ENCODE data around the gene MYO7A.
A peak's percentile ranks its signal among the peaks of the same experiment; 100 is the strongest.

The MYO7A gene

GRCh38 chr11:77127920-77128691 lies at the start of gene MYO7A:
MYO7A (plus strand) TSS chr11:77128246; CDS start chr11:77130635, 2,389 bp downstream.
- DNase-seq (ENCODE audit: low read depth) = no peak

DNA sequence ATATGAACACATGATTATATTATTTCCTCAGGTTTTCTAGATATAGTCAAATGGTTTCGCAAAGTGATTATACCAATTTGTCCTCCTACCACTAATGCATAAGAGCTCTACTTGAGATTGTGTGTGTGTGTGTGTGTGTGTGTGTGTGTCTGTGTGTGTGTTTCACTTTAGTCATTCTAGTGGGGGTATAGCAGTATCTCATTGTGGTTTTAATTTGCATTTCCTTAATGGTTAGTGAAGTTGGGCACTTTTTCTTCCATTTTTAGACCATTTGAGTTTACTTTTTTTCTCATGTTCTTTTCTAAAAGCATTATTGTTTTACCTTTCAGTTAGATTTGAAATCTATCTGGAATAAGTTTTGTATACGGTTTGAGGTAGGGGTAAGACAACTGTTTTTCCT lies 48.4 kb upstream of the MYO7A start:
- no peak for DNase-seq (ENCODE audit: low read depth)

- DNase-seq (ENCODE audit: low read depth) = no peak
These were observed 47.3 kb upstream of the MYO7A start for GRCh38 chr11:77080643-77081210.

- DNase-seq (ENCODE audit: low read depth) = no peak
These were observed 46.6 kb upstream of the MYO7A start for GRCh38 chr11:77081381-77081851.

GRCh38 chr11:77081976-77082836 lies 45.8 kb upstream of the MYO7A start:
- DNase-seq (ENCODE audit: low read depth) = no peak

GRCh38 chr11:77082838-77083565 lies 45.0 kb upstream of the MYO7A start:
- no peak for DNase-seq (ENCODE audit: low read depth)

- no peak for DNase-seq (ENCODE audit: low read depth)
These were observed 44.3 kb upstream of the MYO7A start for GRCh38 chr11:77083566-77084245.

DNA sequence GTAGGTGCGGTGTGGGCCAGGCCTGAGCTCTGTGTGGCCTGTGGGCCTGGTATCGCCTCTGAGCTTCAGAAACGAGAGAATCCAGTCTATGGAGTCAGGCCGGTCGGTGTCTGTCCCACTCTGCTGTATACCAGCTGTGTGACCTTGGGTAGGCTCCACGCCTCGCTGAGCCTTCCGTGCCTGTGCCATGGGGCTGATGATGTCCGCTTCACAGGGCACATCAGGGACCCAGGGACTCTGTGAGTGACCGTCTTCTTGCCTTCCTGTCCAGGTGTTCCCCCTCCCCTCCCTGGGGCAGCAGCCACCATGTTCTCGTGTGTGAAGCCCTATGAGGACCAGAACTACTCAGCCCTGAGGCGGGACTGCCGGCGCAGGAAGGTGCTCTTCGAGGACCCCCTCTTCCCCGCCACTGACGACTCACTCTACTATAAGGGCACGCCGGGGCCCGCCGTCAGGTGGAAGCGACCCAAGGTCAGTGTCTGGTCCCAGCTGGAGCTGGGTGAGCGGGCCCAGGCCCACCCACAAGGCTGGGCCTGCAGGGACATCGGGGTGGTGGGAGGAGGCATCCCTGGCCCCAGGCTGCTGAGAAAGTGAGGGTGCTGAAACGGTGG lies 43.4 kb upstream of the MYO7A start:
- DNase-seq (ENCODE audit: low read depth) = no peak

DNA sequence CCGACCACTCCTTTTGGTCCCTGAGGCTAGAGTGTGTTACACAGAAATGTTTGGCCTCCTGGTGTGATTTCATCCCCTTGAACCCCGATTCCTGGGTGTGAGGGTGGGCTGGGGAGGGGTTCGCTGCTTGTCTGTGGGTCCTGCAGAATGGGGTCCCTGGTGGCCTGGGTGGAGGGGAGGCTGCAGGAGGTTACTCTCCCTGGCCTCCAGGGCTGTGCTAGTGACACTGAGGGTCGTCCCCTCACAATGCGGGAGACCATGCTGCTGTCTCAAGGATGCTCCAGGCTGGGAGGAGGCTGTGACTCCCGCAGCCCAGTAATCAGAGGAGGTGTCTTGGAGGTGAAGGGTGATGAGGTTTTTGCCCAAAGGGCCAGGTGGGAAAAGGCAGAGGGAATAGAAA lies 42.4 kb upstream of the MYO7A start:
- DNase-seq (ENCODE audit: low read depth) = no peak

DNA sequence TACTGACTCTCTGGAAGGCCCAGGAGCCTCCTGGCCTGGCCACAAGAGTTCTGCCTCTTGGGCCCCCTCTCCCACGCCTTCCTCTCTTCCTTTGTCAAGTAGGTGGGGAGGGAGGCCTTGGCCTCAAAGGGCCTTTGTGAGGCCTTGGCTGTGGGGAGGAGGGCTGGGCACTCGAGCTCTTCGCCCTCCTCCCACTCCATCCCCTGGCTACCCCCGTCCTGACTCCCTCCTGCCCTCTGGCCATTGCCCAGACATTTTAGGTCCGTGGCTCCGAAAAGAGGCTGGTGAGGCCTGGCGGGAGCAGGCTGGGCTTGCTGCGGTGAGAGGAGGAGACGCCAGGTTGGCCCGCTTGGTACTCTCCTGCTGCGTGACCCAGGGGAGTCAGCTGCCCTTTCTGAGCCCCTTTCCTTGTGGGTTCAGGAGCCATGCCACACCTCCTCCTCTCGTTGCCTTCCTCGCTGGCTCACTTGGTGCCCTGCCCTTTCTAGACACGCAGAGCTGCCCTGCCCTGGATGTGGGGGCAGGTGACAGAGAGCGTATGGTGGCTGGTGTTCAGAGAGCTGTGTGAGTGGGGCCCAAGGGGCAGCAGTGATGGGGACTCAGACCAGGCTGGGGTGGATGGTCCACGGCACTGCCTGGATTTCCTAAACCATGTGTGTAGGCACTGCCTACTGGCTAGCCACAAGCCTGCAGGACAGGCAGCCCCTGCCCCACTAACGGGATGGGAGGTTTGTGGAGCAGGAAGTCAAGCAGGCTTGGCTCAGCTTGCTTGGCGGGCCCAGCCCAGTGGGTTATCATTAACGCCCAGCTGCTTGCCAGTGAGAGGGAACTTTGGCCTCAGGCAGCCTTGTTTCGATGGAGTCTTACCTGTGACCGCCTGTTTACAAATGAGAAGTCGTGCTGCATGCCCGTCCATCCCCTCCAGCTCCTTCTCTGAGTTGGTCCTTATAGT lies 41.2 kb upstream of the MYO7A start:
- DNase-seq (ENCODE audit: low read depth) = no peak

DNA sequence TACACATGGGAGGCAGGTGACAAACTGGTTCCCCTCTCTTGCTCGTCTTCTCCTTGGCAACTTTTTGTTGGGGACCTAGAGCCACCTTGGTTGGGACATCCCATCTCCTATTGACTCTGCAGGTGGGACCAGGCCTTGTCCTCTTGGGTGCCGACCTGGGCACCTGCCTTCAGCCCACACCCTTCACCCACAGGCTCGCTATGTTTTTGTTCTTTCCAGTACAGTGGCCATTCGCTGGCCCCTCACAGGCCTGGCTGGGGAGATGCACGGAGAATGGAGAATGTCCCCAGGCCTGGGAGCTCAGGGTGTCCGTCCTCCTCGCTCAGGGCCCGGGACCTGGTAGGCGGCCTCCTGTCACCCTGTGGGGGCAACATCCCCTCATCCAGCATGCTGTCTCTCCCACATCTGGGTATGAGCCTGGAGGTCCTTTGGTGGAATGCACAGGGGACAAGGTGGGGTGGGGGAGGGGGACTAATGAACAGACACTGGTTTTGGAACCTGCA lies 40.3 kb upstream of the MYO7A start:
- DNase-seq (ENCODE audit: low read depth) = no peak

GRCh38 chr11:77088236-77089003 lies 39.6 kb upstream of the MYO7A start:
- DNase-seq (ENCODE audit: low read depth) = no peak

GRCh38 chr11:77089004-77089545 lies 39.0 kb upstream of the MYO7A start:
- DNase-seq (ENCODE audit: low read depth) = no peak

DNA sequence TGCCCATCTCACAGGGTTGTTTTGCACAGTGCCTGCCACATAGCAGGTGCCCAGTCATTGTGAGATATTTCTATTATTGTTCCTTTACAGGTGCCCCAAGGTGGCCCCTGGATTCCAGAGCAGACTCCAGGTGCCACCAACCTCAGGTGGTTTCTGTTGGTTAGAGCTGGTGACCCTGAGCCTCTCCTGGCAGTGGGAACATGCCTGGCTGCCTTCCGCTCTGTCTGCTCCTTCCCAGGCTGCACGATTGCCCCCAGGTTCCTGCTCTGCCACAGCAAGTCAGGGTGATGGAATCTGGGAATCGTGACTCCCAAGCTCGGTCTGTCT lies 38.0 kb upstream of the MYO7A start:
- DNase-seq (ENCODE audit: low read depth) = no peak

DNA sequence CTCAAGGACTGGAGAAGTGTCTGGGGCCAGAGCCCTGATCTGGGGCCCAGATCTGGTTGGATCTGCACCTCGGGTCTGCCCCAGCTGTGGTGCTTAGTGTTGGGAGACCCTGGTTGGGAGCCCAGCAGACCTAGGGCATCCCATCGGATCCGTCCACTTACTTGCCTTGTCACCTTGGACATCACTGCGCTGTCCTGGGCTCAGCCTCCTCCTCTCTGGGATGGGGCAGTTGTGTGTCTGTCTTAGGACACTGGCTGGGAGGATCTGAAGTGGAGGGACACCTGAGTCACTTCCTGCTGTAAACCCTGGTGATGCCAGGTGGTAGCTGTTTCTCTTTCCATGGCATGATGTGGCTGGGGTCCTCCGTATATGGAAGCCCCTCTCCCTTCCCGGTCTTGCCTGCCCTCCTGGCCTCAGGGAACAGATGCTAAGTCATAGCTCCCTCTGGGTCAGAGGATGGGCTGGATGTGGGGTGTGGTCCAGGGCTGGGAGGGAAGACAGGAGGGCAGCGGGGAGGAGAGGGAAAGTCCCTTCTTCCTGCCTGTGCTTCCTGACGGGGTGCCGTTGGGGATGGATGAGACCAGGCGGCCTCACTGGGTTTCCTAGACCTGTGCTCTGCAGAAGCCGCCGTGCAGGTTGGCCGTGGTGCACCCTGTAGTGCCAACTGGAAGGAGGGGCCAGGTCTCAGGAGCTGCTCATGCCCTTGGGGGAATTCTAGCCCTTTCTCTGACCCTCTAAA lies 37.5 kb upstream of the MYO7A start:
- DNase-seq (ENCODE audit: low read depth) = no peak

- DNase-seq (ENCODE audit: low read depth) = peak; percentile 65
These were observed 36.7 kb upstream of the MYO7A start for GRCh38 chr11:77091146-77091940.

- no peak for DNase-seq (ENCODE audit: low read depth)
These were observed 35.7 kb upstream of the MYO7A start for GRCh38 chr11:77092382-77092781.

All from activated gamma-delta T cell treated with anti-CD3 and anti-CD28 coated beads, Interleukin-2, amount 50 U/mL, for 16 hours (primary cell).